Measurements from ENCODE around the gene PGAM2.
"Not testable (repeated sequence)": the region's sequence is repeated elsewhere in the genome, so short reads cannot be mapped to it uniquely, and the experiment has no call there.

DNA sequence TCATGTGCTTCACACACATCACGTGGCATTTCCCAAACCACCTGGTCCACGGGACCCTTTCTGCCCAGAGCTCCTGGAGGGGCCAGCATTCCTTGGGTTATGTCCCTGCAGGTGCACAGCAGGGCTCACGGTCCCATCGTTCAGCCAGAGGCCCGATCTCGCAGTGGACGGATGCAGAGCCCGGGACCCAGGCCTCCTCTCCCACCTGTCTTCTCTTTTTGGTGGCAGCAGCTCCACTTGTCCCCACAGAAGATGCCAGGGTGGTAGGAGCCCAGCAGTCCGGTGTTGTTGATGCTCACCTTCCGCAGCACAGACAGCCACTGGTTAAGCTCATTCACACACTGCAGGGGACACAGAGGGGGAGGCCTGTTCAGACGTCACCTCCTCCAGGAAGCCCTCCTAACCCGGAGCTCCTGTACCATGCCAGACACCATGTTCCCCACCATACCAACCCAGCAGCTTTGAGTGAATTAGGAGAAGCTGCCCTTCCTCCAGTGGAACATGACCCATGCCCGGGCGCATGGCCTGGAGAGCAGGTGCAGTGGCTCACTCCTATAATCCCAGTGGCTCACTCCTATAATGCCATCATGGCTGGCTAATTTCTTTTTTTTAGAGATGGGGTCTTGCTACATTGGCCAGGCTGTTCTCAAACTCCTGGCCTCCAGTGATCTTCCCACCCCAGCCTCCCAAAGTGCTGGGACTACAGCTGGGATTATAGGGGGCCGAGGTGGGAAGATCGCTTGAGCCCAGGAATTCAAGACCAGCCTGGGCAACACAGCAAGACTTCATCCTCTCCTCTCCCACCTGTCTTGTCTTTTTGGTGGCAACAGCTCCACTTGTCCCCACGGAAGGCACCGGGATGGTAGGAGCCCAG, 31.2 kb downstream of the PGAM2 start:
- TF ChIP-seq, protein P1, sequence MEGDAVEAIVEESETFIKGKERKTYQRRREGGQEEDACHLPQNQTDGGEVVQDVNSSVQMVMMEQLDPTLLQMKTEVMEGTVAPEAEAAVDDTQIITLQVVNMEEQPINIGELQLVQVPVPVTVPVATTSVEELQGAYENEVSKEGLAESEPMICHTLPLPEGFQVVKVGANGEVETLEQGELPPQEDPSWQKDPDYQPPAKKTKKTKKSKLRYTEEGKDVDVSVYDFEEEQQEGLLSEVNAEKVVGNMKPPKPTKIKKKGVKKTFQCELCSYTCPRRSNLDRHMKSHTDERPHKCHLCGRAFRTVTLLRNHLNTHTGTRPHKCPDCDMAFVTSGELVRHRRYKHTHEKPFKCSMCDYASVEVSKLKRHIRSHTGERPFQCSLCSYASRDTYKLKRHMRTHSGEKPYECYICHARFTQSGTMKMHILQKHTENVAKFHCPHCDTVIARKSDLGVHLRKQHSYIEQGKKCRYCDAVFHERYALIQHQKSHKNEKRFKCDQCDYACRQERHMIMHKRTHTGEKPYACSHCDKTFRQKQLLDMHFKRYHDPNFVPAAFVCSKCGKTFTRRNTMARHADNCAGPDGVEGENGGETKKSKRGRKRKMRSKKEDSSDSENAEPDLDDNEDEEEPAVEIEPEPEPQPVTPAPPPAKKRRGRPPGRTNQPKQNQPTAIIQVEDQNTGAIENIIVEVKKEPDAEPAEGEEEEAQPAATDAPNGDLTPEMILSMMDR (IDR thresholded peaks at IDR 0.05) = not testable (repeated sequence)
- not testable (repeated sequence) for TF ChIP-seq POLR2A (IDR thresholded peaks at IDR 0.05)
